Immature natural killer cell (primary cell): Measurements from ENCODE around the gene ACOT8. TPM values are rescaled to one million over a fixed set of nuclear protein-coding genes. Genes with fewer than 3 reads are reported as not detected.
A peak's percentile ranks its signal among the peaks of the same experiment; 100 is the strongest.
"Not testable (repeated sequence)": the region's sequence is repeated elsewhere in the genome, so short reads cannot be mapped to it uniquely, and the experiment has no call there.

Source experiments
- DNase-seq, 3 donors: peaks; one replicate each; pipeline ENCODE4 v3.0.0; 2022; ENCODE audit warnings: mixed read lengths in 1 of 3
- H3K27ac Mint-ChIP-seq, 6 donors: one replicate each; pipeline ENCODE4 v1.8.0; 2020; ENCODE audit warnings: mixed read lengths in 6 of 6, mild to moderate bottlenecking in 5 of 6, inconsistent platforms in 4 of 6, moderate library complexity in 3 of 6
- H3K27me3 Mint-ChIP-seq, 3 donors: one replicate each; pipeline ENCODE4 v1.8.0; 2020 to 2021; ENCODE audit warnings: low read depth in 3 of 3, mild to moderate bottlenecking in 3 of 3, mixed read lengths in 3 of 3, moderate library complexity in 3 of 3, inconsistent platforms in 1 of 3
- H3K36me3 Mint-ChIP-seq, 3 donors: one replicate each; pipeline ENCODE4 v1.8.0; 2020; ENCODE audit warnings: mixed read lengths in 3 of 3, inconsistent platforms in 2 of 3, mild to moderate bottlenecking in 2 of 3
- H3K4me1 Mint-ChIP-seq, 2 donors: one replicate each; pipeline ENCODE4 v1.8.0; 2020; ENCODE audit warnings: inconsistent platforms in 2 of 2, mild to moderate bottlenecking in 2 of 2, mixed read lengths in 2 of 2, moderate library complexity in 1 of 2
- H3K4me3 Mint-ChIP-seq, 5 donors: one replicate each; pipeline ENCODE4 v1.8.0; 2020; ENCODE audit warnings: mild to moderate bottlenecking in 5 of 5, mixed read lengths in 5 of 5, inconsistent platforms in 3 of 5, moderate library complexity in 3 of 5
- H3K9me3 Mint-ChIP-seq, 6 donors: one replicate each; pipeline ENCODE4 v1.8.0; 2020; ENCODE audit warnings: mild to moderate bottlenecking in 6 of 6, mixed read lengths in 6 of 6, inconsistent platforms in 4 of 6, moderate library complexity in 3 of 6
- polyA plus RNA-seq, 3 donors: library from polyadenylated mRNA; unstranded; fragments of 300-500 nt; fragmentation: Illumina TruSeq; gene quantifications; one replicate each; pipeline ENCODE4 v1.2.3, GENCODE V29; 2021

The ACOT8 gene
- polyA plus RNA-seq, 3 donors from 2014 or later: 46.9 to 83.7 (median 50.2) TPM

DNA sequence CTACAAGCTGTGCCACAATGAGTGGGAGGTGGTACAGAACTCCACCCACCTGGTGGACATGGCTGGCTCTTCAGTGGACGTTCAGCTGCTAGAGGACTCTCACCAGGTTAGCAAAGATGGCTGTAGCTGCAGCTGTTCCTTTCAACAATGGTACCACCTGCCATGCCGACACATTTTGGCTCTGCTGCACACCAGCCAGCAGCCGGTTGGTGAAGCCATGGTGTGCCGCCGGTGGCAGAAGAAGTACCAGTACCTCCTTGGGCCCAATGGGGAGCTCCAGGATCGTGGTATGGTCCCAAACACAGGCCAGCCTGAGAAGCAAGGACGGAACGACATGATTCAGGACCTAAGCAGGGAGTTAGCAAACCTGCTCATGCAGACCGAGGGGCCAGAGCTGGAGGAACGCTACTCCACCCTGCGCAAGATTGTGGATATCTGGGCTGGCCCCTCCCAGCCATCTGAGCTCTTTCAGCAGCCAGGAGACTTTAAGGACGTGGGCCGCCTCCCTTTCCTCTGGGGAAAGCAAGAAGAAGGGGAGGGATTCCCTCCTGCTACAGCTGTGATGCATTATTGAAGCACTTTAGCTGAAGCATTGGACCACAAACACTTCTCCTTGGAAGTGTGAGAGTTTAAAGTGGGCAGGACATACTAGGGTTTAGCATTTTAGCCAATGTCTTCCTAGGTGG lies 21.0 kb upstream of the ACOT8 start:
- H3K27ac Mint-ChIP-seq: no peak overlapping the region
- peaks cover 4 to 21% (median 12%) of the 10 kb centered on the region in 3 donors for H3K36me3 Mint-ChIP-seq
- H3K4me1 Mint-ChIP-seq: peaks cover 11 to 18% of the 10 kb centered on the region in 2 donors
- H3K9me3 Mint-ChIP-seq: no peaks in the 10 kb centered on the region
- no peak for DNase-seq
- H3K27me3 Mint-ChIP-seq: peaks cover 4 to 9% (median 5%) of the 10 kb centered on the region in 3 donors
- no peak overlapping the region for H3K4me3 Mint-ChIP-seq

- DNase-seq: no peak
- Mint-ChIP-seq H3K27me3 (peaks cover 0 to 2% (median 0%) of the 10 kb centered on the region in 3 donors), H3K4me1 (no peaks in the 10 kb centered on the region), H3K36me3 (peaks cover 4 to 20% (median 16%) of the 10 kb centered on the region in 3 donors), H3K9me3 (no peaks in the 10 kb centered on the region), H3K27ac (peak overlapping the region in 1 of 6 donors; percentile 12), H3K4me3 (no peak overlapping the region)
Measured at GRCh38 chr20:45874576-45874975, 17.4 kb upstream of the ACOT8 start.

DNA sequence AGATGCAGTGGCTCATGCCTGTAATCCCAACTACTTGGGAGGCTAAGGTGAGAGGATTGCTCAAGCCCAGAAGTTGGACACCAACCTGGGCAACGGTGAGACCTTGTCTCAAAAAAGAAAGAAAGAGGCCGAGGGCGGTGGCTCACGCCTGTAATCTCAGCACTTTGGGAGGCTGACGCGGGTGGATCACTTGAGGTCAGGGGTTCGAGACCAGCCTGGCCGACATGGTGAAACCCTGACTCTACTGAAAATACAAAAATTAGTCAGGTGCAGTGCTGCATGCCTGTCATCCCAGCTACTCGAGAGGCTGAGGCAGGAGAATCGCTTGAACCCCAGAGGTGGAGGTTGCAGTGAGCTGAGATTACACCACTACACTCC lies 16.9 kb upstream of the ACOT8 start:
- H3K27me3 Mint-ChIP-seq, H3K4me3 Mint-ChIP-seq, H3K27ac Mint-ChIP-seq, H3K9me3 Mint-ChIP-seq, H3K4me1 Mint-ChIP-seq, DNase-seq: not testable (repeated sequence)
- H3K36me3 Mint-ChIP-seq: peaks cover 4 to 20% (median 16%) of the 10 kb centered on the region in 3 donors

- DNase-seq: no peak
- Mint-ChIP-seq H3K4me1 (no peaks in the 10 kb centered on the region), H3K27ac (no peak overlapping the region), H3K4me3 (no peak overlapping the region), H3K27me3 (peaks cover 0 to 2% (median 0%) of the 10 kb centered on the region in 3 donors), H3K36me3 (peaks cover 4 to 16% (median 13%) of the 10 kb centered on the region in 3 donors), H3K9me3 (no peaks in the 10 kb centered on the region)
Measured at GRCh38 chr20:45873409-45874103, 16.4 kb upstream of the ACOT8 start.

GRCh38 chr20:45872626-45873025 lies 15.4 kb upstream of the ACOT8 start:
- no peak for DNase-seq
- Mint-ChIP-seq H3K4me1 (no peaks in the 10 kb centered on the region), H3K27ac (no peak overlapping the region), H3K9me3 (no peaks in the 10 kb centered on the region), H3K36me3 (peaks cover 4 to 16% (median 9%) of the 10 kb centered on the region in 3 donors), H3K4me3 (no peak overlapping the region), H3K27me3 (peaks cover 0 to 2% (median 0%) of the 10 kb centered on the region in 3 donors)

- Mint-ChIP-seq H3K4me3 (no peak overlapping the region), H3K9me3 (no peaks in the 10 kb centered on the region), H3K27me3 (no peaks in the 10 kb centered on the region), H3K4me1 (peaks cover 0 to 2% of the 10 kb centered on the region in 2 donors), H3K27ac (no peak overlapping the region), H3K36me3 (peaks cover 0 to 11% (median 0%) of the 10 kb centered on the region in 3 donors)
- DNase-seq: no peak
Measured at GRCh38 chr20:45867819-45868176, 10.6 kb upstream of the ACOT8 start.

GRCh38 chr20:45867136-45867818 lies 10.1 kb upstream of the ACOT8 start:
- H3K27me3 Mint-ChIP-seq: no peaks in the 10 kb centered on the region
- DNase-seq: no peak
- peaks cover 0 to 8% (median 0%) of the 10 kb centered on the region in 3 donors for H3K36me3 Mint-ChIP-seq
- no peak overlapping the region for H3K27ac Mint-ChIP-seq
- no peaks in the 10 kb centered on the region for H3K9me3 Mint-ChIP-seq
- H3K4me1 Mint-ChIP-seq: peaks cover 0 to 2% of the 10 kb centered on the region in 2 donors
- H3K4me3 Mint-ChIP-seq: no peak overlapping the region

DNA sequence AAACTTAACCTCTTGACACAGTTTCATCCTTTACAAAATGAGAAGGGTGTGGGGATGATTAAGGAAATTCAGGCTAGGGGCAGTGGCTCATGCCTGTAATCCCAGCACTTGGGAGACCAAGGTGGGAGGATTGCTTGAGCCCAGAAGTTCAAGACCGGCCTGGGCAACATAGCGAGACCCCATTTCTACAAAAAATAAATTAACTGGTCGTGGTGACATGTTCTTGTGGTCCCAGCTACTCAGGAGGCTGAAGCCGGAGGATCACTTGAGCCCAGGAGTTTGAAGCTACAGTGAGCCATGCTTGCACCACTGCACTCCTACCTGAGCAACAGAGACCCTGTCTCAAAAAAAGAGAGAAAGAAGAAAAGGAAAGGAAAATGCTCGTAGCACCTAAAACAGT lies 9.3 kb upstream of the ACOT8 start:
- no peak overlapping the region for H3K4me3 Mint-ChIP-seq
- no peaks in the 10 kb centered on the region for H3K27me3 Mint-ChIP-seq
- H3K9me3 Mint-ChIP-seq: no peaks in the 10 kb centered on the region
- no peak for DNase-seq
- no peak overlapping the region for H3K27ac Mint-ChIP-seq
- peaks cover 0 to 7% (median 0%) of the 10 kb centered on the region in 3 donors for H3K36me3 Mint-ChIP-seq
- peaks cover 0 to 2% of the 10 kb centered on the region in 2 donors for H3K4me1 Mint-ChIP-seq

- Mint-ChIP-seq H3K27ac (peak overlapping the region in 1 of 6 donors; percentile 8), H3K9me3 (no peaks in the 10 kb centered on the region), H3K27me3 (no peaks in the 10 kb centered on the region), H3K4me1 (peaks cover 8 to 14% of the 10 kb centered on the region in 2 donors), H3K4me3 (no peak overlapping the region), H3K36me3 (peaks cover 0 to 4% (median 3%) of the 10 kb centered on the region in 3 donors)
- DNase-seq: no peak
Measured at GRCh38 chr20:45863543-45864470, 6.6 kb upstream of the ACOT8 start.

DNA sequence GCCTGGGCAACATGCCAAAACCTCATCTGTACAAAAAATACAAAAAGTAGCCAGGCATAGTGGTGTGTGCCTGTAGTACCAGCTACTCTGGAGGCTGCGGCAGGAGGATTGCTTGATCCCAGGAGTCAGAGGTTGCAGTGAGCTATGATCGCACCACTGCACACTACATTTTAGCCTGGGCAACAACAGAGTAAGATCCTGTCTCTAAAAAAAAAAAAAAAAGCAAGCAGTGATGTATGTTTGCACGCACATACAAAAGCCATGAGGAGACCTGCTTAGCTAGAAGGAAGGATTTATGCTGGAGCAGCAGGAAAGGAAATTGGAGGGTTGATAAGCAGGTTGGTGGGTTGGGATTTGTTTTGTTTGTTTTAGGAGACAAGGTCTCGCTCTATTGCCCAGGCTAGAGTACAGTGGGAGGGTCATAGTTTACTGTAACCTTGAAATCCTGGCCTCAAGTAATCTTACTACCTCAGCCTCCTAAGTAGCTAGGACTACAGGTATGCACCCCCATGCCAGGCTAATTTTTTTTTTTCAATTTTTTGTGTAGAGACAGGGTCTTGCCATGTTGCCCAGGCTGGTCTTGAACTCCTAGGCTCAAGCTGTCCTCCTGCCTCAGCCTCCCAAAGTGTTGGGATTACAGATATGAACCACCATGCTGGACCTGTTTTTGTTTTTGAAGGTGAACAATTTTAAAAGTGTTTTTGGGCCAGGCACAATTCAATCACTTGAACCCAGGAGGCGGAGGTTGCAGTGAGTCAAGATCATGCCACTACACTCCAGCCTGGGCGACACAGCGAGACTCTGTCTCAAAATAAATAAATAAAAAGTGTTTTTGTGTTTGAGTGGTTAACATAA lies 4.3 kb upstream of the ACOT8 start:
- peaks cover 30 to 38% of the 10 kb centered on the region in 2 donors for H3K4me1 Mint-ChIP-seq
- DNase-seq: no peak
- peaks cover 0 to 4% (median 3%) of the 10 kb centered on the region in 3 donors for H3K36me3 Mint-ChIP-seq
- H3K9me3 Mint-ChIP-seq: no peaks in the 10 kb centered on the region
- H3K4me3 Mint-ChIP-seq: no peak overlapping the region
- peaks cover 0 to 8% (median 4%) of the 10 kb centered on the region in 3 donors for H3K27me3 Mint-ChIP-seq
- no peak overlapping the region for H3K27ac Mint-ChIP-seq

- Mint-ChIP-seq H3K4me1 (peaks cover 37 to 45% of the 10 kb centered on the region in 2 donors), H3K9me3 (no peaks in the 10 kb centered on the region), H3K36me3 (peaks cover 0 to 4% (median 3%) of the 10 kb centered on the region in 3 donors), H3K27ac (peak overlapping the region in 3 of 6 donors; percentile 1 to 61 (median 47)), H3K4me3 (peak overlapping the region in 1 of 5 donors; percentile 46), H3K27me3 (peaks cover 0 to 8% (median 4%) of the 10 kb centered on the region in 3 donors)
- no peak for DNase-seq
Measured at GRCh38 chr20:45860560-45861220, 3.5 kb upstream of the ACOT8 start.

GRCh38 chr20:45859916-45860315 lies 2.7 kb upstream of the ACOT8 start:
- no peak overlapping the region for H3K4me3 Mint-ChIP-seq
- peak overlapping the region in 2 of 6 donors; percentile 0 to 9 for H3K27ac Mint-ChIP-seq
- no peak for DNase-seq
- no peaks in the 10 kb centered on the region for H3K9me3 Mint-ChIP-seq
- H3K4me1 Mint-ChIP-seq: peaks cover 43 to 52% of the 10 kb centered on the region in 2 donors
- H3K27me3 Mint-ChIP-seq: peaks cover 0 to 8% (median 4%) of the 10 kb centered on the region in 3 donors
- peaks cover 0 to 4% (median 3%) of the 10 kb centered on the region in 3 donors for H3K36me3 Mint-ChIP-seq
